Kidney epithelial cell (primary cell): ENCODE measurements around the gene IDI1. TPM values are rescaled to one million over a fixed set of nuclear protein-coding genes. Genes with fewer than 3 reads are reported as not detected.

Experiments used
- DNase-seq: peaks from one replicate; pipeline ENCODE4 v3.0.0-alpha.2; 2010; ENCODE audit warnings: low read depth
- H3K27me3 ChIP-seq: 2 replicates; pipeline ENCODE4 v1.6.0; 2011; ENCODE audit warnings: low read length; ENCODE audit not compliant: control insufficient read depth, insufficient read depth
- H3K36me3 ChIP-seq: 2 replicates; pipeline ENCODE4 v1.5.1; 2011; ENCODE audit warnings: low read length; ENCODE audit not compliant: control insufficient read depth, insufficient read depth
- H3K4me3 ChIP-seq: 2 replicates; pipeline ENCODE4 v1.5.1; 2011; ENCODE audit warnings: low read depth, mild to moderate bottlenecking, control low read depth, low read length
- CTCF ChIP-seq: IDR thresholded peaks from 2 replicates; pipeline ENCODE4 v1.5.1; 2011; ENCODE audit warnings: mild to moderate bottlenecking, moderate library complexity, low read length, control low read depth, inconsistent platforms; ENCODE audit not compliant: insufficient read depth, poor library complexity, severe bottlenecking
- total RNA-seq: library from RNA; depleted of rRNA; stranded (reverse); fragments of >200 nt; gene quantifications from 2 replicates; pipeline ENCODE4 v1.2.3, GENCODE V29; 2015

IDI1 gene
- total RNA-seq, 1 donor from 2014 or later = 65.3 TPM

GRCh38 chr10:1058017-1058416 is 9.1 kb upstream of the IDI1 start:
- no peak for TF ChIP-seq CTCF
- no peaks in the 10 kb centered on the region for H3K27me3 ChIP-seq

GRCh38 chr10:1057106-1057657 is 8.3 kb upstream of the IDI1 start:
- no peaks in the 10 kb centered on the region for H3K36me3 ChIP-seq
- no peak for DNase-seq
- no peaks in the 10 kb centered on the region for H3K27me3 ChIP-seq
- no peak for TF ChIP-seq CTCF
- H3K4me3 ChIP-seq = peak overlapping the region; percentile 99

More at GRCh38 chr10:1058017-1058416, 9.1 kb upstream of the IDI1 start:
- Histone ChIP-seq H3K36me3 (no peaks in the 10 kb centered on the region), H3K4me3 (no peak overlapping the region)
- DNase-seq = no peak

GRCh38 chr10:1056326-1057105 is 7.6 kb upstream of the IDI1 start, which contains the start of gene WDR37:
TSS of gene WDR37 (plus strand) at chr10:1056385. CDS start at chr10:1072156, 15,771 bp downstream.
- DNase-seq = peak; percentile 65
- Histone ChIP-seq H3K36me3 (no peaks in the 10 kb centered on the region), H3K4me3 (peak within 1 kb of the TSS; percentile 99), H3K27me3 (no peaks in the 10 kb centered on the region)
- no peak for TF ChIP-seq CTCF

GRCh38 chr10:1054684-1055083 is 5.8 kb upstream of the IDI1 start:
- no peak for TF ChIP-seq CTCF
- H3K36me3 ChIP-seq = no peaks in the 10 kb centered on the region
- DNase-seq = no peak
- H3K27me3 ChIP-seq = no peaks in the 10 kb centered on the region
- H3K4me3 ChIP-seq = no peak overlapping the region

- DNase-seq = no peak
- Histone ChIP-seq H3K36me3 (no peaks in the 10 kb centered on the region), H3K27me3 (no peaks in the 10 kb centered on the region), H3K4me3 (no peak overlapping the region)
- TF ChIP-seq CTCF = no peak
Measured at GRCh38 chr10:1050554-1050953, 1.6 kb upstream of the IDI1 start.

- H3K27me3 ChIP-seq = no peaks in the 10 kb centered on the region
- no peak for DNase-seq
Measured at GRCh38 chr10:1050145-1050544, 1.2 kb upstream of the IDI1 start.

More at GRCh38 chr10:1050145-1050544, 1.2 kb upstream of the IDI1 start:
- Histone ChIP-seq H3K4me3 (peak overlapping the region; percentile 90), H3K36me3 (no peaks in the 10 kb centered on the region)
- TF ChIP-seq CTCF = no peak
